IPS DF 6.9 (cell line): ENCODE data around the gene NUP35.
"Not testable (repeated sequence)": the region's sequence is repeated elsewhere in the genome, so short reads cannot be mapped to it uniquely, and the experiment has no call there.

Experiments used
- DNase-seq: peaks from one replicate; pipeline ENCODE4 v3.0.0-alpha.2; 2013; ENCODE audit warnings: low read depth, low spot score
- H3K27ac ChIP-seq: one replicate; pipeline ENCODE4 v1.5.1; 2013; ENCODE audit warnings: low read length, control low read depth
- H3K27me3 ChIP-seq: 2 replicates; pipeline ENCODE4 v1.6.1; 2013; ENCODE audit warnings: mild to moderate bottlenecking, low read length; ENCODE audit not compliant: control insufficient read depth, insufficient read depth
- H3K36me3 ChIP-seq: 2 replicates; pipeline ENCODE4 v1.6.1; 2013; ENCODE audit warnings: low read length; ENCODE audit not compliant: control insufficient read depth, insufficient read depth
- H3K4me1 ChIP-seq: 2 replicates; pipeline ENCODE4 v1.6.1; 2013; ENCODE audit warnings: low read length; ENCODE audit not compliant: control insufficient read depth, insufficient read depth
- H3K4me3 ChIP-seq: 2 replicates; pipeline ENCODE4 v1.5.1; 2013; ENCODE audit warnings: mild to moderate bottlenecking, low read length
- H3K9me3 ChIP-seq: 2 replicates; pipeline ENCODE4 v1.6.1; 2013; ENCODE audit warnings: low read length, inconsistent platforms; ENCODE audit not compliant: control insufficient read depth, insufficient read depth
- WGBS: extraction: QIAGEN DNeasy Blood & Tissue Kit; methylation state at CpG from one replicate; pipeline ENCODE4 v1.1.7; 2013; ENCODE audit warnings: mixed read lengths, missing lambda C conversion rate; ENCODE audit not compliant: insufficient read length, insufficient coverage; 5-methylcytosine and 5-hydroxymethylcytosine counted together

The NUP35 gene

DNA sequence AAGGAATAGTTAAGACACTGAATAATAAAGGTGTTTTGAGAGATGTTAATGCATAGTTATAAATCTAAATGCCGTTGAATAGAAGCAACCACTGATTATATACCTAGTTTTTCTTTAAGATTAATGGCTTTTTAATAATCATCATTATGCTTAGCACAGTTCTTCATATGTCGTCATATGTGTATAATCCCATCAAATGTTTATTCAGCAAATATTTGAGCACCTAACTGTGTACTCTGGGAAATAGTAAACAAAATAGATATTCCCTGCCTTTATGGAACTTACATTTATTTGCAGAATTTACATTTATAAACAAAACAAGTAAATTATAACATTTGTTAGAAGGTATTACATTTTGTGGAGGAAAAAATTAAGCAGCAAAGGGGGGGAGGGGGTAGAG lies 9.8 kb downstream of the NUP35 start:
- no peaks in the 10 kb centered on the region for H3K27me3 ChIP-seq
- no CpG with 5 or more reads among the region's 2 CpGs for WGBS
- no peak overlapping the region for H3K27ac ChIP-seq
- H3K4me1 ChIP-seq = no peaks in the 10 kb centered on the region
- no peaks in the 10 kb centered on the region; the same call in 1 of the 2 replicates for H3K9me3 ChIP-seq
- H3K36me3 ChIP-seq = no peaks in the 10 kb centered on the region; the same call in 1 of the 2 replicates
- DNase-seq = no peak
- no peak overlapping the region for H3K4me3 ChIP-seq

- no CpG with 5 or more reads among the region's 1 CpG for WGBS
Measured at GRCh38 chr2:183148955-183149354, 24.7 kb downstream of the NUP35 start.

GRCh38 chr2:183149489-183149888 lies 25.2 kb downstream of the NUP35 start:
- Histone ChIP-seq H3K27me3 (no peaks in the 10 kb centered on the region), H3K27ac (no peak overlapping the region), H3K4me1 (no peaks in the 10 kb centered on the region), H3K4me3 (no peak overlapping the region), H3K36me3 (peaks cover 3% of the 10 kb centered on the region; the same call in 1 of the 2 replicates), H3K9me3 (no peaks in the 10 kb centered on the region)
- no peak for DNase-seq
- WGBS = no CpG with 5 or more reads among the region's 2 CpGs

More at GRCh38 chr2:183148955-183149354, 24.7 kb downstream of the NUP35 start:
- Histone ChIP-seq H3K36me3 (peaks cover 5% of the 10 kb centered on the region; the same call in 1 of the 2 replicates), H3K27me3 (no peaks in the 10 kb centered on the region), H3K4me1 (no peaks in the 10 kb centered on the region), H3K9me3 (peaks cover 1% of the 10 kb centered on the region), H3K4me3 (no peak overlapping the region), H3K27ac (no peak overlapping the region)
- no peak for DNase-seq

- no CpG with 5 or more reads among the region's 3 CpGs for WGBS
- not testable (repeated sequence) for H3K27me3 ChIP-seq, H3K27ac ChIP-seq, H3K4me3 ChIP-seq, H3K36me3 ChIP-seq, H3K9me3 ChIP-seq, H3K4me1 ChIP-seq, DNase-seq
Measured at GRCh38 chr2:183152280-183152679, 28.0 kb downstream of the NUP35 start.

GRCh38 chr2:183153967-183154366 lies 29.7 kb downstream of the NUP35 start:
- no peak for DNase-seq
- no peaks in the 10 kb centered on the region for H3K4me1 ChIP-seq
- no peaks in the 10 kb centered on the region for H3K9me3 ChIP-seq
- H3K27me3 ChIP-seq = no peaks in the 10 kb centered on the region
- H3K27ac ChIP-seq = no peak overlapping the region
- no peak overlapping the region for H3K4me3 ChIP-seq
- WGBS = no CpG with 5 or more reads among the region's 3 CpGs
- H3K36me3 ChIP-seq = peaks cover 3% of the 10 kb centered on the region; the same call in 1 of the 2 replicates

DNA sequence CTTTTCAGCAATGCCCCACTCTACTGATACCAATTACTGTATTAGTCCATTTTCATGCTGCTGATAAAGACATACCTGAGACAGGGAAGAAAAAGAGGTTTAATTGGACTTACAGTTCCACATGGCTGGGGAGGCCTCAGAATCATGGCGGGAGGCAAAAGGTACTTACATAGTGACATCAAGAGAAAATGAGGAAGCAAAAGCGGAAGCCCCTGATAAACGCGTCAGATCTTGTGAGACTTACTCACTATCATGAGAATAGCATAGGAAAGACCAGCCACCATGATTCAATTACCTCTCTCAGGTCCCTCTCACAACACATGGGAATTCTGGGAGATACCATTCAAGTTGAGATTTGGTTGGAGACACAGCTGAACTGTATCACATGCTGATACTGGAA lies 30.5 kb downstream of the NUP35 start:
- H3K4me3 ChIP-seq, H3K9me3 ChIP-seq, H3K4me1 ChIP-seq, H3K27ac ChIP-seq, H3K36me3 ChIP-seq, DNase-seq, H3K27me3 ChIP-seq: not testable (repeated sequence)
- WGBS = no CpG with 5 or more reads among the region's 4 CpGs

DNA sequence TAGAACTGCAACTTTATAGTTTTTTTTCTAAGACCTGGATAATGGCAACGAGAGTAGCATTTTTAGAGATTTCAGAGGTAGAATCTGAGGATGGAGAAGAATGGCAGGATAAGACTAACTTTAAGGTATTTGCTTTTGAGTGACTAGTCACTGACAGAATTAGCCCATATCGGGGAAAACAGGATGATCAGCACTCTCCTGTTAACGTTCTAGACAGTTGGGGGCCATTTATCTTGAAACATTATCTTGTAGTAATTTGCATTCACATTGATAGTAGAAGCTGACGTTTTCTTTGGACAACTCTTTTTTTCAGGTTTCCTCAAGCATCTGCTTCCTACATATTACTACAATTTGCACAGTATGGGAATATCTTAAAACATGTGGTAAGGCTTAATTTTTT lies 32.9 kb downstream of the NUP35 start:
- H3K27ac ChIP-seq = no peak overlapping the region
- WGBS = no CpG with 5 or more reads among the region's 4 CpGs
- no peak for DNase-seq
- no peak overlapping the region for H3K4me3 ChIP-seq
- H3K9me3 ChIP-seq = no peaks in the 10 kb centered on the region
- peaks cover 6% of the 10 kb centered on the region; the same call in 1 of the 2 replicates for H3K36me3 ChIP-seq
- no peaks in the 10 kb centered on the region for H3K4me1 ChIP-seq
- no peaks in the 10 kb centered on the region for H3K27me3 ChIP-seq

DNA sequence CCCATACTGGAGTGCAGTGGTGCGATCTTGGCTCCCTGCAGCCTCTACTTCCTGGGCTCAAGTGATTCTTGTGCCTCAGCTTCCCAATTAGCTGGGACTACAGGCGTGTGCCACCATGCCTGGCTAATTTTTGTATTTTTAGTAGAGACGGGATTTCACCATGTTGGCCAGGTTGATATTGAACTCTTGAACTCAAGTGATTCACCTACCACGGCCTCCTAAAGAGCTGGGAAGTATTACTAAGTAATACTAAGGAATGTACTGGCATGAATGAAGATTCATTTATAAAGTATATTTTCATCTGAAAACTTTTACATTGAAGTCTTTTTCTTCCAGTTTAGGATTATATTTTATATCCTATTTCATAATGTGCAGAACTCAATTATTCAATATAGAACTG lies 38.1 kb downstream of the NUP35 start:
- no peaks in the 10 kb centered on the region for H3K4me1 ChIP-seq
- H3K27me3 ChIP-seq = no peaks in the 10 kb centered on the region
- no peaks in the 10 kb centered on the region for H3K9me3 ChIP-seq
- H3K27ac ChIP-seq = no peak overlapping the region
- H3K36me3 ChIP-seq = peaks cover 7% of the 10 kb centered on the region; the same call in 1 of the 2 replicates
- no CpG with 5 or more reads among the region's 4 CpGs for WGBS
- no peak for DNase-seq
- H3K4me3 ChIP-seq = no peak overlapping the region

DNA sequence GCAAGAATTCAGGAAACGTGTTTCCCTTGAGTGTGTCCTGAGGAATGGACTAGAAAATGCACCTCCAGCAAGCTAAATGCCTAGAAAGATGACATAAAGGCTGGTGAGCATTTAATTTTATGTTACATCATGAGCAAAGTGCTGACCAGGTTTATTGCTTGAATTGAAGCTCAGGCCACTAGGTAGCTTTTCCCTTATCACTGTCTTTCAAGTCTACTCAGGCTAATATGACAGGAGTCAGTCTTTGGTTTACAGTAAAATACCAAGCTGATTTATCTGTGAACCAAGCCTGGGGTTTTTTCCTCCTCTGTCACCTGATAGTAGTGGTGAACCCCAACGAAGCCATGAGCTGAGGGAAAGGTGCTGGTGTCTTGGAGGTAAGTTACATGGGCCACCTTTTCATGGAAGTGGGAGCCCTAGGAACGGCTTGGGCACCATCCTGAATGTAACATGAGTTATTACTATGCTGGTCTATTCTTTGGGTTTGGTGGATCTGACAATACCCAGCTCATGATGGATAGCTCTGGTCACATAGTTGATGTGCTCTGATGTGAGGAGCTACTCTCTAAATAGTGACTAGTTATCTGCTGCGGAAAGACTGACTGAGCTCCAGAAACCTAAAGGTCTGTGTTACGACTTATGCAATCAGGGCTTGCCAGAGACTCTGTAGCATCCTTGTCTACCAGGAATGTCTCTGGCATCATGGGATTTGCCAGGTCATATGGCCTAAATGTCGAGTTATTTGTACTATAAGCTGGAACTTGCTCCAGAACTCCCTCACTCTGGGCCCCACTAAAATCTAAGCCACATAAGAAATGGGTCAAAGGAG lies 39.8 kb downstream of the NUP35 start:
- no peak for DNase-seq
- Histone ChIP-seq H3K4me1 (no peaks in the 10 kb centered on the region), H3K36me3 (peaks cover 7% of the 10 kb centered on the region; the same call in 1 of the 2 replicates), H3K27me3 (no peaks in the 10 kb centered on the region), H3K27ac (no peak overlapping the region), H3K9me3 (no peaks in the 10 kb centered on the region), H3K4me3 (no peak overlapping the region)
- no CpG with 5 or more reads among the region's 6 CpGs for WGBS

- Histone ChIP-seq H3K27me3 (no peaks in the 10 kb centered on the region), H3K36me3 (peaks cover 7% of the 10 kb centered on the region; the same call in 1 of the 2 replicates), H3K27ac (no peak overlapping the region), H3K4me1 (no peaks in the 10 kb centered on the region), H3K4me3 (no peak overlapping the region), H3K9me3 (no peaks in the 10 kb centered on the region)
- no CpG with 5 or more reads among the region's 4 CpGs for WGBS
- DNase-seq = no peak
Measured at GRCh38 chr2:183164650-183165015, 40.4 kb downstream of the NUP35 start.

- no peaks in the 10 kb centered on the region for H3K27me3 ChIP-seq
- H3K9me3 ChIP-seq = no peaks in the 10 kb centered on the region
- no peaks in the 10 kb centered on the region for H3K4me1 ChIP-seq
- no CpG with 5 or more reads among the region's 3 CpGs for WGBS
- DNase-seq = no peak
- H3K4me3 ChIP-seq = no peak overlapping the region
- no peak overlapping the region for H3K27ac ChIP-seq
- peaks cover 7% of the 10 kb centered on the region; the same call in 1 of the 2 replicates for H3K36me3 ChIP-seq
Measured at GRCh38 chr2:183166210-183166609, 42.0 kb downstream of the NUP35 start.
